ENCODE measurements around the gene ZC3H4. TPM values are rescaled to one million over a fixed set of nuclear protein-coding genes. Genes with fewer than 3 reads are reported as not detected.

ZC3H4 gene
- total and polyA plus RNA-seq, 2 donors (not counting 1 experiment from before 2014, with no cell fraction given) = 12.7 to 73.7 TPM

- H3K9ac ChIP-seq (ENCODE audit: low read length) = no peak overlapping the region
- Mint-ChIP-seq H3K9me3 (ENCODE audit: insufficient read depth) (no peaks in the 10 kb centered on the region), H3K27me3 (peaks cover 44% of the 10 kb centered on the region), H3K27ac (no peak overlapping the region), H3K4me1 (peaks cover 6% of the 10 kb centered on the region), H3K4me3 (no peak overlapping the region)
- H3K4me1 ChIP-seq (ENCODE audit: control insufficient read depth in 2 of 2, insufficient read depth in 2 of 2, low read length in 2 of 2) = peaks cover 11 to 16% of the 10 kb centered on the region in 2 donors
- no peak overlapping the region for H3K27ac ChIP-seq (ENCODE audit: low read length in 2 of 2)
- peaks cover 0 to 8% (median 0%) of the 10 kb centered on the region in 3 donors for H3K9me3 ChIP-seq (ENCODE audit: control extremely low read depth in 1 of 3, control insufficient read depth in 2 of 3, insufficient read depth in 1 of 3, low read length in 2 of 3)
- no peak overlapping the region for H2AFZ ChIP-seq (ENCODE audit: insufficient read depth, low read depth, low read length, poor library complexity, severe bottlenecking)
- DNase-seq = no peak
- no peak for TF ChIP-seq CTCF (IDR thresholded peaks at IDR 0.05)
- no peak for TF ChIP-seq EZH2 (IDR thresholded peaks at IDR 0.05; ENCODE audit: borderline replicate concordance, insufficient read depth, low read depth, low read length, poor library complexity, severe bottlenecking)
- 81% methylated on average over 2 of the region's 2 CpGs for WGBS (ENCODE audit: insufficient coverage)
- peaks cover 0 to 68% (median 23%) of the 10 kb centered on the region in 4 experiments for H3K27me3 ChIP-seq (replicated peaks in 1 of 4; ENCODE audit: control extremely low read depth in 1 of 4, control insufficient read depth in 3 of 4, insufficient read depth in 4 of 4, low read length in 3 of 4)
- ChIA-PET CTCF (no interaction called here), POLR2A (no interaction called here)
- no peak overlapping the region for H3K4me2 ChIP-seq (replicated peaks; ENCODE audit: low read depth, low read length, poor library complexity, severe bottlenecking)
- H3K4me3 ChIP-seq (ENCODE audit: control extremely low read depth in 1 of 5, extremely low read depth in 1 of 5, insufficient read depth in 1 of 5, low read depth in 2 of 5, low read length in 4 of 5) = no peak overlapping the region
- no peaks in the 10 kb centered on the region for H4K20me1 ChIP-seq (ENCODE audit: control insufficient read depth, insufficient read depth, low read length, poor library complexity, severe bottlenecking)
- no peaks in the 10 kb centered on the region for H3K79me2 ChIP-seq (ENCODE audit: control insufficient read depth, insufficient read depth, low read length)
- no peak for ATAC-seq (ENCODE audit: low read depth)
- intact Hi-C loops (cut with micrococcal nuclease) = no loop called here
- H3K36me3 ChIP-seq (replicated peaks in 1 of 2; ENCODE audit: control extremely low read depth in 1 of 2, control insufficient read depth in 1 of 2, extremely low read depth in 1 of 2, insufficient read depth in 2 of 2, low read length in 1 of 2) = no peaks in the 10 kb centered on the region
Measured at GRCh38 chr19:47026156-47026555, 87.4 kb downstream of the ZC3H4 start.

- H3K9ac ChIP-seq (ENCODE audit: low read length) = no peak overlapping the region
- WGBS (ENCODE audit: insufficient coverage) = 96% methylated on average over 4 of the region's 5 CpGs
- intact Hi-C loops (cut with micrococcal nuclease) = no loop called here
- TF ChIP-seq EZH2 (IDR thresholded peaks at IDR 0.05; ENCODE audit: borderline replicate concordance, insufficient read depth, low read depth, low read length, poor library complexity, severe bottlenecking) (no peak), CTCF (IDR thresholded peaks at IDR 0.05) (no peak)
- H3K4me1 ChIP-seq (ENCODE audit: control insufficient read depth in 2 of 2, insufficient read depth in 2 of 2, low read length in 2 of 2) = peaks cover 24 to 27% of the 10 kb centered on the region in 2 donors
- DNase-seq = no peak
- H3K4me2 ChIP-seq (replicated peaks; ENCODE audit: low read depth, low read length, poor library complexity, severe bottlenecking) = no peak overlapping the region
- no peak overlapping the region for H3K4me3 ChIP-seq (ENCODE audit: control extremely low read depth in 1 of 5, extremely low read depth in 1 of 5, insufficient read depth in 1 of 5, low read depth in 2 of 5, low read length in 4 of 5)
- H3K9me3 ChIP-seq (ENCODE audit: control extremely low read depth in 1 of 3, control insufficient read depth in 2 of 3, insufficient read depth in 1 of 3, low read length in 2 of 3) = peaks cover 0 to 9% (median 0%) of the 10 kb centered on the region in 3 donors
- H3K4me3 Mint-ChIP-seq = no peak overlapping the region
- ATAC-seq (ENCODE audit: low read depth) = no peak
- H3K9me3 Mint-ChIP-seq (ENCODE audit: insufficient read depth) = no peaks in the 10 kb centered on the region
- peaks cover 11% of the 10 kb centered on the region for H3K4me1 Mint-ChIP-seq
- ChIA-PET CTCF (no interaction called here), POLR2A (no interaction called here)
- H2AFZ ChIP-seq (ENCODE audit: insufficient read depth, low read depth, low read length, poor library complexity, severe bottlenecking) = no peak overlapping the region
- H3K27me3 ChIP-seq (replicated peaks in 1 of 4; ENCODE audit: control extremely low read depth in 1 of 4, control insufficient read depth in 3 of 4, insufficient read depth in 4 of 4, low read length in 3 of 4) = peaks cover 0 to 75% (median 30%) of the 10 kb centered on the region in 4 experiments
- H3K27ac ChIP-seq (ENCODE audit: low read length in 2 of 2) = no peak overlapping the region
- no peak overlapping the region for H3K27ac Mint-ChIP-seq
- H3K79me2 ChIP-seq (ENCODE audit: control insufficient read depth, insufficient read depth, low read length) = no peaks in the 10 kb centered on the region
- peaks cover 38% of the 10 kb centered on the region for H3K27me3 Mint-ChIP-seq
- H4K20me1 ChIP-seq (ENCODE audit: control insufficient read depth, insufficient read depth, low read length, poor library complexity, severe bottlenecking) = no peaks in the 10 kb centered on the region
- H3K36me3 ChIP-seq (replicated peaks in 1 of 2; ENCODE audit: control extremely low read depth in 1 of 2, control insufficient read depth in 1 of 2, extremely low read depth in 1 of 2, insufficient read depth in 2 of 2, low read length in 1 of 2) = no peaks in the 10 kb centered on the region
Measured at GRCh38 chr19:47024502-47024901, 89.1 kb downstream of the ZC3H4 start.
